Tibial artery (tissue), 4 donors: Measurements from ENCODE around the gene TMEM184C.

ENCODE experiments used
- DNase-seq, 2 donors: peaks; one replicate each; pipeline ENCODE4 v3.0.0-alpha.2; 2019
- H3K27ac ChIP-seq, 2 donors: fragments of 200-600 bp; sonication (generic) in 1 of 2; 1 replicate in 1 of 2; 2 replicates in 1 of 2; pipeline ENCODE4 v1.5.1; 2018 to 2019; ENCODE audit warnings: mild to moderate bottlenecking in 1 of 2
- H3K27me3 ChIP-seq, 2 donors: fragments of 200-600 bp; sonication (generic) in 1 of 2; one replicate each; pipeline versions ENCODE4 v1.5.1 to v1.6.0; 2016 to 2019
- H3K36me3 ChIP-seq, 3 donors: fragments of 200-600 bp; sonication (generic) in 2 of 3; one replicate each; pipeline ENCODE4 v1.5.1; 2016 to 2019; ENCODE audit warnings: mild to moderate bottlenecking in 2 of 3
- H3K4me1 ChIP-seq, 4 donors: fragments of 200-600 bp; sonication (generic) in 2 of 4; 1 replicate in 3 of 4; 2 replicates in 1 of 4; pipeline ENCODE4 v1.5.1; 2016 to 2019
- H3K4me3 ChIP-seq, 2 donors: fragments of 200-600 bp; sonication (generic) in 1 of 2; 1 replicate in 1 of 2; 2 replicates in 1 of 2; pipeline ENCODE4 v1.5.1; 2018 to 2019; ENCODE audit warnings: mild to moderate bottlenecking in 2 of 2
- H3K9me3 ChIP-seq, 3 donors: fragments of 200-600 bp; sonication (generic) in 1 of 3; one replicate each; pipeline ENCODE4 v1.5.1; 2016 to 2019
- CTCF ChIP-seq, 2 experiments: fragments of 200-600 bp in 1 of 2; fragments of 450-650 bp in 1 of 2; IDR thresholded peaks; one replicate each; pipeline ENCODE4 v1.5.1; 2017 to 2019; ENCODE audit warnings: antibody characterized with exemption in 2 of 2, mild to moderate bottlenecking in 1 of 2, moderate library complexity in 1 of 2
- intact Hi-C: fragments of 100-400 bp; cut with DNase I; formaldehyde crosslinking; loops from one replicate; pipeline ENCODE4 v1.15.0; 2023; ENCODE audit warnings: low total_unique reads

Gene TMEM184C

GRCh38 chr4:147617173-147617840 is at the start of gene TMEM184C:
Gene TMEM184C (plus strand): TSS chr4:147617397. CDS start chr4:147617957, 560 bp downstream.
- no peak for TF ChIP-seq CTCF (IDR thresholded peaks at IDR 0.05)
- peaks cover 0 to 4% (median under 1%) of the 10 kb centered on the region in 3 donors for H3K36me3 ChIP-seq
- no peaks in the 10 kb centered on the region for H3K9me3 ChIP-seq
- peak within 1 kb of the TSS; percentile 71 for H3K4me3 ChIP-seq
- H3K27ac ChIP-seq: peak within 1 kb of the TSS; percentile 77 to 79
- intact Hi-C loops: loop anchor here (10.0 kb wide), 1 partner anchor 247 kb away; no protein-coding TSS in a partner anchor
- H3K4me1 ChIP-seq: peaks cover 0 to 48% (median 27%) of the 10 kb centered on the region in 4 donors
- peak; percentile 99 for DNase-seq
- no peaks in the 10 kb centered on the region for H3K27me3 ChIP-seq

- no peaks in the 10 kb centered on the region for H3K27me3 ChIP-seq
- H3K27ac ChIP-seq: peak overlapping the region; percentile 55
- intact Hi-C loops: no loop called here
- DNase-seq: no peak
- H3K36me3 ChIP-seq: no peaks in the 10 kb centered on the region
- peak in 1 of 2 experiments; percentile 19 for TF ChIP-seq CTCF (IDR thresholded peaks at IDR 0.05)
- H3K9me3 ChIP-seq: no peaks in the 10 kb centered on the region
- H3K4me3 ChIP-seq: no peak overlapping the region
- H3K4me1 ChIP-seq: peaks cover 0 to 21% (median 3%) of the 10 kb centered on the region in 4 donors
Observed at GRCh38 chr4:147570616-147571015, 46.6 kb upstream of the TMEM184C start.

- intact Hi-C loops: no loop called here
- no peaks in the 10 kb centered on the region for H3K36me3 ChIP-seq
- TF ChIP-seq CTCF (IDR thresholded peaks at IDR 0.05): no peak
- H3K4me1 ChIP-seq: peaks cover 0 to 21% (median 3%) of the 10 kb centered on the region in 4 donors
- H3K9me3 ChIP-seq: no peaks in the 10 kb centered on the region
- H3K4me3 ChIP-seq: no peak overlapping the region
- no peak for DNase-seq
- peak overlapping the region; percentile 55 for H3K27ac ChIP-seq
- H3K27me3 ChIP-seq: no peaks in the 10 kb centered on the region
Observed at GRCh38 chr4:147571036-147571770, 46.0 kb upstream of the TMEM184C start.

GRCh38 chr4:147576084-147576483 is 41.1 kb upstream of the TMEM184C start:
- intact Hi-C loops: no loop called here
- no peak for DNase-seq
- H3K27me3 ChIP-seq: no peaks in the 10 kb centered on the region
- H3K4me1 ChIP-seq: peaks cover 0 to 16% (median 5%) of the 10 kb centered on the region in 4 donors
- no peak overlapping the region for H3K4me3 ChIP-seq
- H3K9me3 ChIP-seq: no peaks in the 10 kb centered on the region
- H3K27ac ChIP-seq: no peak overlapping the region
- no peaks in the 10 kb centered on the region for H3K36me3 ChIP-seq
- TF ChIP-seq CTCF (IDR thresholded peaks at IDR 0.05): no peak

GRCh38 chr4:147578051-147578476 is 39.1 kb upstream of the TMEM184C start:
- intact Hi-C loops: no loop called here
- Histone ChIP-seq H3K27ac (no peak overlapping the region), H3K4me3 (no peak overlapping the region), H3K36me3 (no peaks in the 10 kb centered on the region), H3K9me3 (no peaks in the 10 kb centered on the region), H3K4me1 (peaks cover 0 to 4% (median 3%) of the 10 kb centered on the region in 4 donors), H3K27me3 (no peaks in the 10 kb centered on the region)
- no peak for TF ChIP-seq CTCF (IDR thresholded peaks at IDR 0.05)
- peak in 1 of 2 donors; percentile 82 for DNase-seq
